ENCODE data around the gene TULP4. TPM values are rescaled to one million over a fixed set of nuclear protein-coding genes. Genes with fewer than 3 reads are reported as not detected.
A peak's percentile ranks its signal among the peaks of the same experiment; 100 is the strongest.

The TULP4 gene
- total RNA-seq, 2 donors from 2014 or later = 111 to 119 TPM

DNA sequence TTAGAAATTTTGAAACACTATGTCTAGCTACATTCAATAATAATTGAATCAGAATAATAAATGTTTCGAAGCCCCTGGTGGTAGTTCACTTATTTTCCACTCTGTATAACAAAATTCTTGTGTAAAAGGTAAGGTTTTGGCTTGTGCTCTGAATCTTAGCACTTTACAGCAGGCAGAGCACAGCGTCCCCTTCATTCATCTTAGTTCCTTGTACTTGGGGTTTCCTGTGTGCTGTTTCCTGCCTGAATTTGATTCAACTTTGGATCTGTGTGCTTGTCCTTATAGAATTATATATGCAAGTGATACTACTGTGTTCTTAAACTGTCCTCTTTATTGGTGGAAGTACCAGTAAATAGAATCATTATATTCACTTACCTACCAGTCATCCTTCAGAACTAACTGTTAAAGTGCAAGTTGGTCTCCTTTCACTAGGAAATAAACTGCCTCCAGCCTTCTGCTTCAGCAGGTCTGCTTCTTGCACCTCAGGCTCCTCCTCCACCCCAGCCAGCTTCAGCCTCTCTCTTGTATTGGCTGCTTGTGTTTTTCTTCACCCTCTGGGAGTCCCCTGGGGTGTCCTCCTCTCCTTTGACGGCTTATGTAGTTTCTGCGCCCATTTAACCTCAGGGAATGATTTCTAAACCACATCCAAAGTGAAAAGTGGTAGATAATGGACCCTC, 28.8 kb upstream of the TULP4 start:
- intact Hi-C loops (cut with DNase I) = loop anchor here (5.0 kb wide), 1 partner anchor 51 kb away; no protein-coding TSS in a partner anchor
- no peaks in the 10 kb centered on the region for H3K4me1 ChIP-seq (replicated peaks)
- H3K36me3 ChIP-seq = no peaks in the 10 kb centered on the region
- no peaks in the 10 kb centered on the region for H3K27me3 ChIP-seq (replicated peaks; ENCODE audit: insufficient read depth)
- no peak overlapping the region for H3K27ac ChIP-seq
- DNase-seq (ENCODE audit: low spot score) = no peak
- WGBS = 70% methylated on average over 4 of the region's 4 CpGs
- no peaks in the 10 kb centered on the region for H3K9me3 ChIP-seq
- no peak for TF ChIP-seq POLR2A (IDR thresholded peaks at IDR 0.05)
- TF ChIP-seq POLR2AphosphoS5 (IDR thresholded peaks at IDR 0.05) = no peak
- TF ChIP-seq, protein P1, sequence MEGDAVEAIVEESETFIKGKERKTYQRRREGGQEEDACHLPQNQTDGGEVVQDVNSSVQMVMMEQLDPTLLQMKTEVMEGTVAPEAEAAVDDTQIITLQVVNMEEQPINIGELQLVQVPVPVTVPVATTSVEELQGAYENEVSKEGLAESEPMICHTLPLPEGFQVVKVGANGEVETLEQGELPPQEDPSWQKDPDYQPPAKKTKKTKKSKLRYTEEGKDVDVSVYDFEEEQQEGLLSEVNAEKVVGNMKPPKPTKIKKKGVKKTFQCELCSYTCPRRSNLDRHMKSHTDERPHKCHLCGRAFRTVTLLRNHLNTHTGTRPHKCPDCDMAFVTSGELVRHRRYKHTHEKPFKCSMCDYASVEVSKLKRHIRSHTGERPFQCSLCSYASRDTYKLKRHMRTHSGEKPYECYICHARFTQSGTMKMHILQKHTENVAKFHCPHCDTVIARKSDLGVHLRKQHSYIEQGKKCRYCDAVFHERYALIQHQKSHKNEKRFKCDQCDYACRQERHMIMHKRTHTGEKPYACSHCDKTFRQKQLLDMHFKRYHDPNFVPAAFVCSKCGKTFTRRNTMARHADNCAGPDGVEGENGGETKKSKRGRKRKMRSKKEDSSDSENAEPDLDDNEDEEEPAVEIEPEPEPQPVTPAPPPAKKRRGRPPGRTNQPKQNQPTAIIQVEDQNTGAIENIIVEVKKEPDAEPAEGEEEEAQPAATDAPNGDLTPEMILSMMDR (IDR thresholded peaks at IDR 0.05) = no peak
- no peak overlapping the region for H3K4me3 ChIP-seq

DNA sequence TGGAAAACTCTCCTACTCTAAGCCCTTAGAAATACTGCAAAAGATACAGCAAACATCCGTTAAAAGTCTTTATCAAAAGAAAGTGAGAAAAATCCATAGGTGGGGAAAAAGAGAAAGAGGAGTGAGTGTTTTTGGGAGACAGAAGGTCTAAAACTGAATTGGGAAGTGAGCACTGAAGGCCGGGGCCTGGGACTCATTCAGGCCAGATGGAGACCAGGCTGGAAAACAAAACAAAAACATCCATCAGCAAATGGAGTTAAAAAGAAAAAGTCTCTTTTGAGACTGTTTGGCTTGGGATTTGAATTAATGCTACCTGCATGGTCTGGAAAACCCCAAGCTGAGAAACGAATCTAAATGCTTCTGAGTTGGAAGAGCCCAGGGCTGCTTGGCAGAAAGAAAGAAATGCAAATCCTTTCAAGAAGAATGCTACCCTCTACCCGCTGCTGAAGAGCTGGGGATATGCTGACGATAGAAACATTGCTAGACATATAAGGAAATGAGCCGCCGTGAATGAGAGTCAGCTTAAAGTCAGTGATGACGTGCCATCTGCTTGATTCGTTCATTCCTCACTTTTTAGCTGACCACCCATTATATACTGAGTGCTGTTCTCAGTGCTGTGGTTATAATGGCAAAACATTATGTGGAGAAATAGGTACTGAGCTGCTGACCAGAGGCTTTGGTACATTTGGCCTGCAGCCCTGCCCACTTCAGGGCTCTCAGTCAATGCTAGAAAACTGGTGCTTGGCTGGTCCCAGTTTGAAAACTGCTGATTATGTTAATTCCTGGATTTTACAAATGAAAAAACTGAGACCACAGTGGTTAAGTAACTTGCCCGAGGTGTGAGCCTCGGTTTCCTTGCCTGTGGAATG, 28.0 kb upstream of the TULP4 start:
- Histone ChIP-seq H3K36me3 (no peaks in the 10 kb centered on the region), H3K4me1 (replicated peaks) (no peaks in the 10 kb centered on the region), H3K9me3 (no peaks in the 10 kb centered on the region), H3K4me3 (no peak overlapping the region), H3K27ac (peak overlapping the region in 1 of 2 donors; percentile 3), H3K27me3 (replicated peaks; ENCODE audit: insufficient read depth) (no peaks in the 10 kb centered on the region)
- intact Hi-C loops (cut with DNase I) = loop anchor here (5.0 kb wide), 1 partner anchor 52 kb away; no protein-coding TSS in a partner anchor
- WGBS = 72% methylated on average over 11 of the region's 11 CpGs
- DNase-seq (ENCODE audit: low spot score) = peak; percentile 10
- no peak for TF ChIP-seq POLR2AphosphoS5 (IDR thresholded peaks at IDR 0.05)
- no peak for TF ChIP-seq POLR2A (IDR thresholded peaks at IDR 0.05)
- TF ChIP-seq, protein P1 (IDR thresholded peaks at IDR 0.05) = no peak

DNA sequence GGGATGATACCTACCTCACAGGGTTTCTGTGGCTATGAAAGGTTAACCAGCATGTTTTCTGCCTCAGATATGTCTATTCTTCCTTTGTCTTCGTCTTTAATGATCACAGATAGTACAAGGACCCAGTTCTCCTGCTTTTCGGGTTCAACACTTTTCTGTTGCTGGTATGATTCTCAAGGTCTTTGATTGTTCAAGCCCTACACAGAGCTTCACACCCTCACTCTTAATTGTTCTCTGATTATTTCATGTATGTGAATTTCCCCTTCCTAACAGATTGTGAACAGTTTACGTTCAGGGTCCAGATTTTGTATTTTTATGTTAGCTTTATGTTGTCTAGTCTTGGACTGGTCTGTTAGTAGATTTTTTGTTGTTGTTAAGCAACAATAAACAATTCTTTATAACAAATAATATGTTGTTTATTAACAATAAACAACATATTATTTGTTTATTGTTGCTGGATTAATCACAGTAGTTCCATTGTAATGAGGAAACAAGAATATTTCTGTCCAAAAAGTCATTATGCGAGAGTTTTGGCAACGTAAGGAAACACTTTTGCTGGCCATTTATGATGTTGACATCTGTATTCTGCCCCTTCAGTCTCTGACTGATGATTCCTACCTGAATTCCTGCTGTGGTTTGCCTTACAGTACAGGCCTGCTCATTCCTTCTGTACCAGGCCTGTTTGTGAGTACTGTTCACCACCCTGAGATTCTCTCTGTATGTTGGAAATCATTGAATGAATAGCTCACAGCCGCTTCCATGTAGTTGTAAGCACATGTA, 27.2 kb upstream of the TULP4 start:
- Histone ChIP-seq H3K27ac (peak overlapping the region in 1 of 2 donors; percentile 3), H3K9me3 (no peaks in the 10 kb centered on the region), H3K4me1 (replicated peaks) (no peaks in the 10 kb centered on the region), H3K4me3 (no peak overlapping the region), H3K36me3 (no peaks in the 10 kb centered on the region), H3K27me3 (replicated peaks; ENCODE audit: insufficient read depth) (no peaks in the 10 kb centered on the region)
- 89% methylated on average over 6 of the region's 6 CpGs for WGBS
- TF ChIP-seq POLR2A (IDR thresholded peaks at IDR 0.05) (no peak), POLR2AphosphoS5 (IDR thresholded peaks at IDR 0.05) (no peak)
- TF ChIP-seq, protein P1 (IDR thresholded peaks at IDR 0.05) = no peak
- no peak for DNase-seq (ENCODE audit: low spot score)
- intact Hi-C loops (cut with DNase I) = loop anchor here (5.0 kb wide), 1 partner anchor 53 kb away; no protein-coding TSS in a partner anchor

DNA sequence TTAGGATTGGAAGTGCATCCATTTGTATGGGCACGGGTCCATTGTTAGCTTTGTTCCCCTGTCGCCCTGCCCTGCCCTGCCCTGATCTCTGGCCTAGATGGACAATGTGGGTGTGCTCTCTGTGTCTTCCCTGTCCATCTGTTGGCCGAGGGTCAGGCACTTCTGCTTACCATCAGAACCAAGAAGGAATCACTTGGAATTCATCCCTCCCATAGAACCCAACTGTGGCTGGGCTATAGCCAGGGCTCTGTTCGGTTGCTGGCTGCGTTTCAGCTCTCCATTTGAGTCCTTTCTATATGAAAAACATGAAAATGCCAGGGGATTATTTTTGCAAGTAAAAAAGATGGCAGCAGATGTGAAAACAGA, 26.6 kb upstream of the TULP4 start:
- no peaks in the 10 kb centered on the region for H3K9me3 ChIP-seq
- no peak overlapping the region for H3K4me3 ChIP-seq
- H3K27me3 ChIP-seq (replicated peaks; ENCODE audit: insufficient read depth) = no peaks in the 10 kb centered on the region
- no peaks in the 10 kb centered on the region for H3K4me1 ChIP-seq (replicated peaks)
- 45% methylated on average over 5 of the region's 5 CpGs for WGBS
- intact Hi-C loops (cut with DNase I) = no loop called here
- H3K27ac ChIP-seq = no peak overlapping the region
- H3K36me3 ChIP-seq = no peaks in the 10 kb centered on the region
- TF ChIP-seq, protein P1 (IDR thresholded peaks at IDR 0.05) = no peak
- TF ChIP-seq POLR2A (IDR thresholded peaks at IDR 0.05) = no peak
- no peak for TF ChIP-seq POLR2AphosphoS5 (IDR thresholded peaks at IDR 0.05)
- no peak for DNase-seq (ENCODE audit: low spot score)

Measured in prostate gland (tissue), 2 donors.